Loucy (cell line): Measurements from ENCODE around the gene ARPIN.

Source experiments
- H2AFZ ChIP-seq: fragments of 200-600 bp; sonication (generic); 2 replicates; pipeline ENCODE4 v1.6.0; 2016; ENCODE audit warnings: antibody characterized with exemption, mild to moderate bottlenecking, low read length, moderate library complexity
- H3F3A ChIP-seq: fragments of 200-600 bp; 2 replicates; pipeline ENCODE4 v1.6.0; 2016; ENCODE audit warnings: antibody characterized with exemption, low read depth, mild to moderate bottlenecking
- H3K27me3 ChIP-seq: fragments of 200-600 bp; sonication (generic); 2 replicates; pipeline ENCODE4 v1.6.1; 2014; ENCODE audit warnings: low read length, mild to moderate bottlenecking; ENCODE audit not compliant: insufficient read depth, poor library complexity, severe bottlenecking
- H3K36me3 ChIP-seq: fragments of 200-600 bp; sonication (generic); 2 replicates; pipeline ENCODE4 v1.6.1; 2016; ENCODE audit warnings: low read length; ENCODE audit not compliant: insufficient read depth
- H3K4me1 ChIP-seq: fragments of 200-600 bp; sonication (generic); 2 replicates; pipeline ENCODE4 v1.5.1; 2014; ENCODE audit warnings: low read length, mild to moderate bottlenecking; ENCODE audit not compliant: insufficient read depth, poor library complexity, severe bottlenecking
- H3K4me2 ChIP-seq: fragments of 200-600 bp; sonication (generic); 2 replicates; pipeline ENCODE4 v1.6.0; 2014; ENCODE audit warnings: antibody characterized with exemption, low read length, low read depth, mild to moderate bottlenecking; ENCODE audit not compliant: poor library complexity, severe bottlenecking
- H3K4me3 ChIP-seq: fragments of 200-600 bp; sonication (generic); 2 replicates; pipeline ENCODE4 v1.5.1; 2014; ENCODE audit warnings: low read length, mild to moderate bottlenecking, mixed read lengths; ENCODE audit not compliant: poor library complexity, severe bottlenecking
- H3K79me2 ChIP-seq: fragments of 200-600 bp; sonication (generic); 2 replicates; pipeline ENCODE4 v1.6.1; 2014; ENCODE audit warnings: low read length; ENCODE audit not compliant: insufficient read depth
- H3K9ac ChIP-seq: fragments of 200-600 bp; sonication (generic); 2 replicates; pipeline ENCODE4 v1.6.0; 2014; ENCODE audit warnings: mild to moderate bottlenecking, low read depth, low read length, moderate library complexity; ENCODE audit not compliant: poor library complexity, severe bottlenecking
- H3K9me2 ChIP-seq: fragments of 200-600 bp; sonication (generic); replicated peaks from 2 replicates; pipeline ENCODE4 v1.6.1; 2016; ENCODE audit warnings: low read depth, low read length, mixed read lengths
- H3K9me3 ChIP-seq: fragments of 200-600 bp; sonication (generic); 2 replicates; pipeline ENCODE4 v1.6.1; 2014; ENCODE audit warnings: mild to moderate bottlenecking, antibody characterized with exemption, low read length, low read depth; ENCODE audit not compliant: insufficient read depth
- H4K20me1 ChIP-seq: fragments of 200-600 bp; sonication (generic); 2 replicates; pipeline ENCODE4 v1.6.0; 2014; ENCODE audit warnings: antibody characterized with exemption, low read length, mild to moderate bottlenecking; ENCODE audit not compliant: insufficient read depth, poor library complexity, severe bottlenecking
- CTCF ChIP-seq: fragments of 200-600 bp; sonication (generic); conservative IDR thresholded peaks from 2 replicates; pipeline ENCODE4 v1.5.1; 2014; ENCODE audit warnings: mild to moderate bottlenecking, antibody characterized with exemption, low read length
- EZH2phosphoT487 ChIP-seq: fragments of 200-600 bp; IDR thresholded peaks from 2 replicates; pipeline ENCODE4 v1.6.1; 2018; ENCODE audit warnings: antibody characterized with exemption, mild to moderate bottlenecking, moderate library complexity, borderline replicate concordance

The ARPIN gene

DNA sequence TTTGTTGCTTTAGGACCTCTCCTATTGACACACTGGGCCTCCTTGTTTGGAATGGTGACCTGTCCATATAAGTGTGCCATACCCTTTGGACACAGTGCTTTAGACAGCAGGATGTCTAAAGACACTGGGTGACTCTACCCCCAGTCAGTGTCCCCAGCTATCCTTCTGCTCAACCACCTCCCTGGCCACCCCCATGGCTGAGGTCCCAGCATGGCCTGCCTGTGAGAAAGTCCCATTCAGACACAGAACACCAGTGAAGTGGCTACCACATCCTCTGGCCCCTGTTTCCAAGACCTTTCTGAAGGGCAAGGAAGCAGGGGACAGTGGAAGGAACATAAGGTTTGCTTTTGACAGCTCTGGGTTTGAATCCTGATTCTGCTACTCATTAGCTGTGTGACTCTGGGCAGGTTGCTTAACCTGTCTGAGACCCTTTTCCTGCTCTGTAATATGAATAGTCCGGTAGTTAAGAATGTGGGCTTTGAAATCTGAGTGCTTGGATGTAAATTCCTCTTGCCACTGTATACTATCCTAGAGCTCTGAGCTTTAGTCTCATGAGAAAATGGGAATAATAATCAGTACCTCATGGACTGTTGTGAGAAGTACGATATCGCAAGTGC lies 12.7 kb downstream of the ARPIN start:
- H3K9me3 ChIP-seq: no peaks in the 10 kb centered on the region
- no peaks in the 10 kb centered on the region for H3K36me3 ChIP-seq
- no peak overlapping the region for H3K9ac ChIP-seq
- H3K4me3 ChIP-seq: no peak overlapping the region
- TF ChIP-seq EZH2phosphoT487 (no peak), CTCF (no peak)
- no peaks in the 10 kb centered on the region for H3K9me2 ChIP-seq
- no peaks in the 10 kb centered on the region for H3K79me2 ChIP-seq
- no peak overlapping the region for H2AFZ ChIP-seq
- no peaks in the 10 kb centered on the region for H3K27me3 ChIP-seq
- H3K4me2 ChIP-seq: no peak overlapping the region
- H3F3A ChIP-seq: no peaks in the 10 kb centered on the region
- H4K20me1 ChIP-seq: no peaks in the 10 kb centered on the region
- no peaks in the 10 kb centered on the region for H3K4me1 ChIP-seq

GRCh38 chr15:89899295-89899945 lies 13.3 kb downstream of the ARPIN start:
- Histone ChIP-seq H3K4me1 (no peaks in the 10 kb centered on the region), H3K27me3 (no peaks in the 10 kb centered on the region), H3K36me3 (no peaks in the 10 kb centered on the region), H3K9ac (no peak overlapping the region), H3K79me2 (no peaks in the 10 kb centered on the region), H3K4me2 (no peak overlapping the region), H3F3A (no peaks in the 10 kb centered on the region), H3K4me3 (no peak overlapping the region), H3K9me3 (no peaks in the 10 kb centered on the region), H3K9me2 (no peaks in the 10 kb centered on the region), H4K20me1 (no peaks in the 10 kb centered on the region), H2AFZ (no peak overlapping the region)
- TF ChIP-seq EZH2phosphoT487: no peak
- no peak for TF ChIP-seq CTCF

DNA sequence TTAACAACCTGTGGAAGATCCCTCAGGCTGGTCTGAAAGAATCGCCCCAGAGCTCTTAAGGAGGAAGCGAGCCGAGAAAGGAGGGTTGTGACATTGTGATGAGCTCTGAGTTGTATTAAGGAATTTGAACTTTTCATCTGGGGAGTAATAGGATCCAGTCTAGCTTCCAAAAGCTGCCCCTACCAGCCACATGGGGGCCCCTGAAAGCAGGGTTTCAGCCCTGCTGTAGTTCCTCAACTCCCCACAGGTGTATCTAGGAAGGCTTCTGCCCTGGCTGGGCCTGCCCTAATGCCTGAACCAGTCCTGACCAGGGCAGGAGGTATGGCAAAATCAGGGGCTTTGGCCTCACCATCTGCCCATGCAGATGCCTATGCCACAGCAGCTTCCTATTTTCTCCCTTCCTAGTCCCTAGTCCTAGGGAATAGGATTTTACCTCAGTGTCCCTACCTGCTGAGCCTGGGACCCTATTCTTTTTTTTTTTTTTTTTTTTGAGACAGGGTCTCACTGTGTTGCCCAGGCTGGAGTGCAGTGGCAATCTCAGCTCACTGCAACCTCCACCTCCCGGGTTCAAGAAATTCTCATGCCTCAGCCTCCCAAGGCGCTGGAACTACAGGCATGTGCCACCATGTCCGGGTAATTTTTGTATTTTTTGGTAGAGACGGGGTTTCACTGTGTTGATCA lies 14.0 kb downstream of the ARPIN start:
- Histone ChIP-seq H3K9ac (no peak overlapping the region), H3F3A (no peaks in the 10 kb centered on the region), H3K27me3 (no peaks in the 10 kb centered on the region), H3K4me2 (no peak overlapping the region), H4K20me1 (no peaks in the 10 kb centered on the region), H2AFZ (0 out of 2 replicates have a peak overlapping the region, but pooled peaks have one; percentile 5), H3K9me3 (no peaks in the 10 kb centered on the region), H3K4me3 (no peak overlapping the region), H3K4me1 (no peaks in the 10 kb centered on the region), H3K79me2 (no peaks in the 10 kb centered on the region), H3K9me2 (no peaks in the 10 kb centered on the region), H3K36me3 (no peaks in the 10 kb centered on the region)
- TF ChIP-seq CTCF: peak; percentile 90
- TF ChIP-seq EZH2phosphoT487: no peak
